ENCODE results near the gene LMBRD2.
"Not testable (repeated sequence)": the region's sequence is repeated elsewhere in the genome, so short reads cannot be mapped to it uniquely, and the experiment has no call there.

LMBRD2 gene

GRCh38 chr5:36151434-36152323 is at the start of gene LMBRD2, which contains the start of gene SKP2:
Gene LMBRD2 (minus strand): TSS chr5:36151887. CDS start chr5:36143349, 8,538 bp downstream.
Gene SKP2 (plus strand): TSS chr5:36152111. CDS start chr5:36152263, 152 bp downstream.
- peak; percentile 96 for DNase-seq (ENCODE audit: low read depth)

- no peak for DNase-seq (ENCODE audit: low read depth)
Observed at GRCh38 chr5:36200513-36200912, 48.8 kb upstream of the LMBRD2 start.

GRCh38 chr5:36199620-36200019 is 47.9 kb upstream of the LMBRD2 start:
- DNase-seq (ENCODE audit: low read depth): no peak

GRCh38 chr5:36198783-36199182 is 47.1 kb upstream of the LMBRD2 start:
- DNase-seq (ENCODE audit: low read depth): not testable (repeated sequence)

GRCh38 chr5:36198281-36198680 is 46.6 kb upstream of the LMBRD2 start:
- no peak for DNase-seq (ENCODE audit: low read depth)

- DNase-seq (ENCODE audit: low read depth): no peak
Observed at GRCh38 chr5:36193746-36194145, 42.1 kb upstream of the LMBRD2 start.

- DNase-seq (ENCODE audit: low read depth): not testable (repeated sequence)
Observed at GRCh38 chr5:36184408-36184807, 32.7 kb upstream of the LMBRD2 start.

GRCh38 chr5:36181774-36182173 is 30.1 kb upstream of the LMBRD2 start:
- DNase-seq (ENCODE audit: low read depth): no peak

- DNase-seq (ENCODE audit: low read depth): no peak
Observed at GRCh38 chr5:36180556-36181350, 29.1 kb upstream of the LMBRD2 start.

GRCh38 chr5:36179950-36180349 is 28.3 kb upstream of the LMBRD2 start:
- DNase-seq (ENCODE audit: low read depth): no peak

GRCh38 chr5:36178524-36178890 is 26.8 kb upstream of the LMBRD2 start:
- no peak for DNase-seq (ENCODE audit: low read depth)

- no peak for DNase-seq (ENCODE audit: low read depth)
Observed at GRCh38 chr5:36177715-36178523, 26.2 kb upstream of the LMBRD2 start.

GRCh38 chr5:36177154-36177553 is 25.5 kb upstream of the LMBRD2 start:
- DNase-seq (ENCODE audit: low read depth): no peak

GRCh38 chr5:36175043-36175442 is 23.4 kb upstream of the LMBRD2 start:
- no peak for DNase-seq (ENCODE audit: low read depth)

GRCh38 chr5:36174119-36174518 is 22.4 kb upstream of the LMBRD2 start:
- DNase-seq (ENCODE audit: low read depth): no peak

GRCh38 chr5:36173426-36173825 is 21.7 kb upstream of the LMBRD2 start:
- no peak for DNase-seq (ENCODE audit: low read depth)

- DNase-seq (ENCODE audit: low read depth): no peak
Observed at GRCh38 chr5:36172599-36172998, 20.9 kb upstream of the LMBRD2 start.

- DNase-seq (ENCODE audit: low read depth): no peak
Observed at GRCh38 chr5:36170832-36171424, 19.2 kb upstream of the LMBRD2 start.

- DNase-seq (ENCODE audit: low read depth): no peak
Observed at GRCh38 chr5:36168737-36169136, 17.1 kb upstream of the LMBRD2 start.

- no peak for DNase-seq (ENCODE audit: low read depth)
Observed at GRCh38 chr5:36164461-36164860, 12.8 kb upstream of the LMBRD2 start.

- no peak for DNase-seq (ENCODE audit: low read depth)
Observed at GRCh38 chr5:36162810-36163486, 11.3 kb upstream of the LMBRD2 start.

All from stimulated activated CD8-positive, alpha-beta memory T cell treated with anti-CD3 and anti-CD28 coated beads, Interleukin-15, amount 100 ng/mL, for 1 hour (primary cell).